ENCODE data around the gene SNCB. TPM values are rescaled to one million over a fixed set of nuclear protein-coding genes. Genes with fewer than 3 reads are reported as not detected.

The SNCB gene
- total and polyA plus RNA-seq, 9 donors = 0.13 TPM; not detected in 8

- 4 to 10% (median 8%) methylated on average over 19 of the region's 19 CpGs for WGBS, 3 donors
- Histone ChIP-seq H3K36me3 (no peaks in the 10 kb centered on the region), H3K4me1 (ENCODE audit: insufficient read depth) (no peaks in the 10 kb centered on the region), H3K4me3 (no peak overlapping the region), H3K9me3 (no peaks in the 10 kb centered on the region), H3K27me3 (no peaks in the 10 kb centered on the region), H3K27ac (no peak overlapping the region)
- DNase-seq = no peak
- TF ChIP-seq EP300 (IDR thresholded peaks at IDR 0.05) (no peak), CTCF (IDR thresholded peaks at IDR 0.05) (no peak), POLR2A (IDR thresholded peaks at IDR 0.05) (no peak)
- intact Hi-C loops (cut with DNase I) = loop anchor here in 1 of 4 donors (5.0 to 10.0 kb wide), 2 partner anchors 290 to 447 kb away; no protein-coding TSS in a partner anchor
These were observed 34.6 kb upstream of the SNCB start for GRCh38 chr5:176664886-176665285.

- 15 to 27% (median 20%) methylated on average over 6 of the region's 6 CpGs for WGBS, 3 donors
- DNase-seq = no peak
- Histone ChIP-seq H3K9me3 (no peaks in the 10 kb centered on the region), H3K36me3 (no peaks in the 10 kb centered on the region), H3K27me3 (no peaks in the 10 kb centered on the region), H3K4me1 (ENCODE audit: insufficient read depth) (peaks cover under 1% of the 10 kb centered on the region), H3K27ac (no peak overlapping the region), H3K4me3 (no peak overlapping the region)
- no peak for TF ChIP-seq CTCF (IDR thresholded peaks at IDR 0.05)
- TF ChIP-seq EP300 (IDR thresholded peaks at IDR 0.05) = no peak
- no peak for TF ChIP-seq POLR2A (IDR thresholded peaks at IDR 0.05)
- intact Hi-C loops (cut with DNase I) = loop anchor here in 1 of 4 donors (5.0 to 10.0 kb wide), 2 partner anchors 290 to 448 kb away; no protein-coding TSS in a partner anchor
These were observed 34.1 kb upstream of the SNCB start for GRCh38 chr5:176664479-176664878.

GRCh38 chr5:176663566-176663965, 33.2 kb upstream of the SNCB start:
- Histone ChIP-seq H3K27ac (no peak overlapping the region), H3K9me3 (no peaks in the 10 kb centered on the region), H3K36me3 (no peaks in the 10 kb centered on the region), H3K4me1 (ENCODE audit: insufficient read depth) (peaks cover 4% of the 10 kb centered on the region), H3K4me3 (no peak overlapping the region), H3K27me3 (no peaks in the 10 kb centered on the region)
- 73 to 82% (median 79%) methylated on average over 10 of the region's 10 CpGs for WGBS, 3 donors
- TF ChIP-seq EP300 (IDR thresholded peaks at IDR 0.05) (no peak), POLR2A (IDR thresholded peaks at IDR 0.05) (no peak), CTCF (IDR thresholded peaks at IDR 0.05) (no peak)
- intact Hi-C loops (cut with DNase I) = loop anchor here in 1 of 4 donors (5.0 to 10.0 kb wide), 2 partner anchors 291 to 449 kb away; no protein-coding TSS in a partner anchor
- no peak for DNase-seq

- peaks cover 9% of the 10 kb centered on the region for H3K4me1 ChIP-seq (ENCODE audit: insufficient read depth)
- DNase-seq = no peak
- no peaks in the 10 kb centered on the region for H3K27me3 ChIP-seq
- intact Hi-C loops (cut with DNase I) = loop anchor here in 1 of 4 donors (5.0 to 10.0 kb wide), 2 partner anchors 292 to 450 kb away; no protein-coding TSS in a partner anchor
- 68 to 74% (median 68%) methylated on average over 21 of the region's 21 CpGs for WGBS, 3 donors
- no peak for TF ChIP-seq EP300 (IDR thresholded peaks at IDR 0.05)
- no peak for TF ChIP-seq POLR2A (IDR thresholded peaks at IDR 0.05)
- no peak for TF ChIP-seq CTCF (IDR thresholded peaks at IDR 0.05)
- no peak overlapping the region for H3K27ac ChIP-seq
- H3K4me3 ChIP-seq = no peak overlapping the region
- H3K36me3 ChIP-seq = no peaks in the 10 kb centered on the region
- no peaks in the 10 kb centered on the region for H3K9me3 ChIP-seq
These were observed 32.3 kb upstream of the SNCB start for GRCh38 chr5:176662371-176663333.

Measured in ovary (tissue), 9 donors.